NCI-H1092 (cell line): ENCODE data around the gene SRGAP2C.
"Not testable (repeated sequence)": the region's sequence is repeated elsewhere in the genome, so short reads cannot be mapped to it uniquely, and the experiment has no call there.

ENCODE experiments used
- DNase-seq: peaks from one replicate; lab custom pipeline; 2025; lab: John Stamatoyannopoulos, UW

The SRGAP2C gene

GRCh38 chr1:121184290-121185127 is at the start of gene SRGAP2C, which contains the start of gene FAM72B:
TSS of gene SRGAP2C (plus strand) at chr1:121184975. CDS start at chr1:121187447, 2,472 bp downstream.
TSS of gene FAM72B (minus strand) at chr1:121184340. CDS start at chr1:121183489, 851 bp downstream.
- DNase-seq, result peak; percentile 99

- not testable (repeated sequence) for DNase-seq
Measured at GRCh38 chr1:121140393-121140792, 44.4 kb upstream of the SRGAP2C start.

GRCh38 chr1:121148489-121149190 is 36.1 kb upstream of the SRGAP2C start:
- not testable (repeated sequence) for DNase-seq

GRCh38 chr1:121151294-121151693 is 33.5 kb upstream of the SRGAP2C start:
- not testable (repeated sequence) for DNase-seq

- not testable (repeated sequence) for DNase-seq
Measured at GRCh38 chr1:121152788-121153187, 32.0 kb upstream of the SRGAP2C start.

- not testable (repeated sequence) for DNase-seq
Measured at GRCh38 chr1:121154811-121155210, 30.0 kb upstream of the SRGAP2C start.

GRCh38 chr1:121155671-121156358 is 29.0 kb upstream of the SRGAP2C start:
- DNase-seq, result not testable (repeated sequence)

- DNase-seq, result not testable (repeated sequence)
Measured at GRCh38 chr1:121156958-121157603, 27.7 kb upstream of the SRGAP2C start.

- DNase-seq, result not testable (repeated sequence)
Measured at GRCh38 chr1:121157609-121158008, 27.2 kb upstream of the SRGAP2C start.

- not testable (repeated sequence) for DNase-seq
Measured at GRCh38 chr1:121160118-121160517, 24.7 kb upstream of the SRGAP2C start.

GRCh38 chr1:121161199-121161901 is 23.4 kb upstream of the SRGAP2C start:
- DNase-seq, result not testable (repeated sequence)

GRCh38 chr1:121163850-121164757 is 20.7 kb upstream of the SRGAP2C start:
- not testable (repeated sequence) for DNase-seq

- DNase-seq, result not testable (repeated sequence)
Measured at GRCh38 chr1:121165296-121165695, 19.5 kb upstream of the SRGAP2C start.

- not testable (repeated sequence) for DNase-seq
Measured at GRCh38 chr1:121167225-121167738, 17.5 kb upstream of the SRGAP2C start.

GRCh38 chr1:121168152-121168668 is 16.6 kb upstream of the SRGAP2C start:
- DNase-seq, result not testable (repeated sequence)

GRCh38 chr1:121176649-121177048 is 8.1 kb upstream of the SRGAP2C start:
- not testable (repeated sequence) for DNase-seq

GRCh38 chr1:121178197-121178596 is 6.6 kb upstream of the SRGAP2C start:
- not testable (repeated sequence) for DNase-seq

GRCh38 chr1:121183867-121184266 is 908 bp upstream of the SRGAP2C start:
- not testable (repeated sequence) for DNase-seq

GRCh38 chr1:121185140-121185708 is 449 bp downstream of the SRGAP2C start:
- DNase-seq, result not testable (repeated sequence)
